ENCODE data around the gene EXOSC5. TPM values are rescaled to one million over a fixed set of nuclear protein-coding genes. Genes with fewer than 3 reads are reported as not detected.
A peak's percentile ranks its signal among the peaks of the same experiment; 100 is the strongest.
"Not testable (repeated sequence)": the region's sequence is repeated elsewhere in the genome, so short reads cannot be mapped to it uniquely, and the experiment has no call there.

The EXOSC5 gene
- total and polyA plus RNA-seq, 12 donors: 10.6 to 43.8 (median 13.7) TPM

- peak overlapping the region; percentile 63 to 98 (median 79) for H3K4me3 ChIP-seq
- peak overlapping the region; percentile 81 to 98 (median 92) for H3K27ac ChIP-seq
- DNase-seq: no peak
- peaks cover 0 to 5% (median 0%) of the 10 kb centered on the region in 7 donors for H3K27me3 ChIP-seq
- H3K9me3 ChIP-seq: no peaks in the 10 kb centered on the region
- peaks cover 0 to 17% (median 2%) of the 10 kb centered on the region in 9 donors for H3K36me3 ChIP-seq
- intact Hi-C loops (cut with DNase I): loop anchor here in 9 of 10 donors (1.0 to 10.0 kb wide), 8 partner anchors 25 to 145 kb away; partner anchors contain the start of genes CCDC97 (in 6 of the 9), DMAC2 (in 1 of the 9), ERICH4 (in 1 of the 9) and HNRNPUL1 (in 1 of the 9)
- TF ChIP-seq CTCF (IDR thresholded peaks at IDR 0.05): no peak
- ATAC-seq: no peak
- WGBS, 2 donors: 0 to 1% methylated on average over 12 of the region's 12 CpGs
- peaks cover 0 to 66% (median 43%) of the 10 kb centered on the region in 9 donors for H3K4me1 ChIP-seq
Observed at GRCh38 chr19:41352279-41352608, 44.9 kb downstream of the EXOSC5 start.

DNA sequence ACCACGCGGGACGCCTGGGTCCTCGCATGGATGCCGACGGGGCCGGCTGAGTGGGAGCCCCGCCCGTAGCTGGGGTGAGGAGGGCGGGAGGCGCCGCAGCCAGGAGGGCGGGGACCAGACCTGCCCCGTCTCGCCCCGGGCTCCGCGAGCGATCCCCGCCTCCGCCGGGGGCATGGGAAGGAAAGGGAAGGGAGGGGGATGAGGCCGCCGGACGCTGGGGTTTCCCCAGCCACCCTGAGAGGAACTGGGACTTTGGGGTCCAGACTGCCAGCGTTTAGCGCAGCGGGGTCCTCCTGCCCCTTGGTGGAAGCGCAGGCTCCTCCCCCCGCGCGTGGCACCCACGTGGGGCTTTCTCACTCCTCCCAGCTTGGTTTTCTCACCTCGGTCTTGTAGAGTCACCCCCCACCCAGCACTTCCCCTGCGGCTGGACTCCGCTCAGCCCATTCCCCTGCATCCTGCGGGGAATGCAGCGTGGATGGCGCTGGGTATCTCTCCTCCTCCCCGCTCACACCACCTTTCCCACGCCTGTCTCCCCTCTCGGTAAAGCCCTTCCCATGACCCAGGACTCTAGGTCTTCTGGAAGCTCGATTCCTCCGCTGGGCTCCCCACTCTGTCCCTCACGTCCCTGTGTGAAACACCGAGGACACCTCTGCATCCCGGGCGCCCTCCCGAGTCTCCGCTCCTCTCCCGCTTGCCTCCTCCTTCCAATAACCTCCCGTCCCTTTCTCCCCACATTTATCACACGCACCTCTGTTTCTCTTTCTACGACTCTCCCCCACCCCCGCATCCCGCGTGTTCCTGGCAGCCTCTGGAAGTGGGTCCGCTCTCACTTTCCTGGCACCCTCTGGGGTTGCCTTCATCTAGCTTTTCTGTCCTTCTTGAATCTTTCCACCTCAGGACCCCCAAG is 45.6 kb downstream of the EXOSC5 start:
- no peak for TF ChIP-seq CTCF (IDR thresholded peaks at IDR 0.05)
- intact Hi-C loops (cut with DNase I): loop anchor here in 9 of 10 donors (1.0 to 10.0 kb wide), 8 partner anchors 24 to 144 kb away; partner anchors contain the start of genes CCDC97 (in 6 of the 9), DMAC2 (in 1 of the 9), ERICH4 (in 1 of the 9) and HNRNPUL1 (in 1 of the 9)
- peaks cover 0 to 65% (median 43%) of the 10 kb centered on the region in 9 donors for H3K4me1 ChIP-seq
- peak overlapping the region; percentile 63 to 98 (median 79) for H3K4me3 ChIP-seq
- WGBS, 2 donors: 1% methylated on average over 58 of the region's 58 CpGs
- peak overlapping the region in 9 of 10 donors; percentile 81 to 98 (median 95) for H3K27ac ChIP-seq
- peak; percentile 72 to 75 for DNase-seq
- ATAC-seq: peak; percentile 52 to 73 (median 63)
- H3K27me3 ChIP-seq: peaks cover 0 to 5% (median 0%) of the 10 kb centered on the region in 7 donors
- H3K9me3 ChIP-seq: no peaks in the 10 kb centered on the region
- H3K36me3 ChIP-seq: peaks cover 0 to 24% (median 6%) of the 10 kb centered on the region in 9 donors

DNA sequence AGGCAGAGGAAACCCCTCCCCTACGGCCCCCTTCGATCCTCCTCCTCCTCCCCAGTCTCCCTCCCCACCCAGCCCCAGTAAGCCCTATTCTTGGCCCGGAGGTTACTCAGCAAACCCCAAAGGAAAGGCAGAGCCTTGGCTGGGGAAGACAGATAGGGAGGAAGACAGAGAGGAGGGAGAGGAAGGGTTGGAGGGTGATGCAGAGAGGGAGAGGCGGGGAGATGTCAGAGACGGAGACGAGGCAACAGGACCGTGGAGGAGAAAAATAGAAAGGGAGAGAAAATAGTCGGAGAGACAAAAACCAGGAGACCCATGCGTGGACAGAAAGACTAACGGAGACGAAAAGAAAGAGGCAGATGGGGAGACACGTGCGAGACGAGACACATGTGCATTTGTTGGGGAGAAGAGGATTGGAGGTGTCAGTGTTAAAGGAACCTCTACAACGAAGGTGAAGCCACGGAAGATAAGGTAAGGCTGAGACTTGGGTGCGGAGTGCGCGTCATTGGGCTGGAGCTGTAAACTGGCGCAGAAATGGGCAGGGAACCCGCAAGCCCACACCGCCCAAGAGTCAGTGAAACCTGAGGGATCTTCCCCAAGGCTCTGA is 46.3 kb downstream of the EXOSC5 start:
- H3K9me3 ChIP-seq: no peaks in the 10 kb centered on the region
- no peak for TF ChIP-seq CTCF (IDR thresholded peaks at IDR 0.05)
- H3K27ac ChIP-seq: peak overlapping the region in 9 of 10 donors; percentile 81 to 98 (median 95)
- H3K27me3 ChIP-seq: peaks cover 0 to 5% (median 0%) of the 10 kb centered on the region in 7 donors
- intact Hi-C loops (cut with DNase I): loop anchor here in 8 of 10 donors (5.0 to 10.0 kb wide), 5 partner anchors 39 to 144 kb away; partner anchors contain the start of genes CCDC97 (in 6 of the 8), DMAC2 (in 1 of the 8), ERICH4 (in 1 of the 8) and HNRNPUL1 (in 1 of the 8)
- 11 to 16% methylated on average over 22 of the region's 22 CpGs for WGBS, 2 donors
- peaks cover 0 to 32% (median 6%) of the 10 kb centered on the region in 9 donors for H3K36me3 ChIP-seq
- peak overlapping the region; percentile 63 to 98 (median 79) for H3K4me3 ChIP-seq
- peaks cover 0 to 62% (median 43%) of the 10 kb centered on the region in 9 donors for H3K4me1 ChIP-seq
- ATAC-seq (peak in 1 of 8 donors; percentile 19), DNase-seq (peak in 1 of 2 donors; percentile 26)

DNA sequence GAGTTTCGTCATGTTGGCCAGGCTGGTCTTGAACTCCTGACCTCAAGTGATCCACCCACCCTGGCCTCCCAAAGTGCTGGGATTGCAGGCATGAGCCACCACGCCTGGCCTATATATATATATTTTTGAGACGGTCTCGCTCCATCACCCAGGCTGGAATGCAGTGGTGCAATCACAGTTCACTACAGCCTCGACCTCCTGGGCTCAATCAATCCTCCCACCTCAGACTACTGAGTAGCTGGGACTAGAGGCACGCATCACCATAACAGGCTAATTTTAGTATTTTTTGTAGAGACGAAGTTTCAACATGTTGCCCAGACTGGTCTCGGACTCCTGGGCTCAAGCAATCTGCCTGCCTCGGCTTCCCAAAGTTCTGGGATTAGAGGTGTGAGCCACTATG is 50.2 kb downstream of the EXOSC5 start:
- H3K27me3 ChIP-seq; ATAC-seq; intact Hi-C loops (cut with DNase I); H3K4me3 ChIP-seq; H3K9me3 ChIP-seq; H3K27ac ChIP-seq; DNase-seq: not testable (repeated sequence)
- WGBS, 2 donors: 92 to 97% methylated on average over 9 of the region's 9 CpGs
- peaks cover 0 to 69% (median 8%) of the 10 kb centered on the region in 9 donors for H3K36me3 ChIP-seq
- H3K4me1 ChIP-seq: peaks cover 0 to 46% (median 22%) of the 10 kb centered on the region in 9 donors
